GM19438 (cell line): ENCODE data around the gene MT1H.
"Not testable (repeated sequence)": the region's sequence is repeated elsewhere in the genome, so short reads cannot be mapped to it uniquely, and the experiment has no call there.

ENCODE experiments used
- ATAC-seq: cut with Tn5 transposase; IDR thresholded peaks from one replicate; pipeline ENCODE4 v1.9.1; 2021; ENCODE audit warnings: low read depth; ENCODE audit not compliant: unreplicated experiment

The MT1H gene

GRCh38 chr16:56711862-56712261 is 42.2 kb downstream of the MT1H start:
- ATAC-seq = no peak

GRCh38 chr16:56713794-56714193 is 44.2 kb downstream of the MT1H start:
- no peak for ATAC-seq

- ATAC-seq = no peak
Measured at GRCh38 chr16:56715126-56715525, 45.5 kb downstream of the MT1H start.

GRCh38 chr16:56716761-56717160 is 47.1 kb downstream of the MT1H start:
- ATAC-seq = no peak

GRCh38 chr16:56717532-56717931 is 47.9 kb downstream of the MT1H start:
- not testable (repeated sequence) for ATAC-seq
